HG03432 (cell line): ENCODE results near the gene PHF21A.

Experiments
- ATAC-seq: cut with Tn5 transposase; IDR thresholded peaks from one replicate; pipeline ENCODE4 v1.9.1; 2021; ENCODE audit warnings: mild to moderate bottlenecking, moderate library complexity; ENCODE audit not compliant: unreplicated experiment

Gene PHF21A

DNA sequence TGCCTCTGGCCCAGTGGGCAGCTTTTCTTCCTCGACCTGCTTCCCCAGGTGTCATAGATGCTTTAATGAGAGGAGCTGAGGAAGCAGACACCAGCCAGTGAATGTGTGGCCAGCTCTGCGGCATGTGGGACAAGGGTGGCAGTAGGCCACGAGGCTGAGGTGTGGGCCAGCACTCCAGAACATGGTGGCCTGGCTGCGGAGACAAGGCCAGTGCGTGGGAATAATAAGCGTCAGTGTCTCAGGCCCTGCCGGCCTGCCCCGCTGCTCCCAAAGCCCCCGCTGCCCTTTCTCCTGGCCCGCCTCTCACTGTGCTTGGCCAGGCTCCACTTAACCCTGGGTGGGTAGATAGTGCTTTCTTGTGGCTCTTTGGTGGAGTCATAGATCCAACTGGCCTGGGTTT, 233.7 kb downstream of the PHF21A start:
- ATAC-seq = no peak

DNA sequence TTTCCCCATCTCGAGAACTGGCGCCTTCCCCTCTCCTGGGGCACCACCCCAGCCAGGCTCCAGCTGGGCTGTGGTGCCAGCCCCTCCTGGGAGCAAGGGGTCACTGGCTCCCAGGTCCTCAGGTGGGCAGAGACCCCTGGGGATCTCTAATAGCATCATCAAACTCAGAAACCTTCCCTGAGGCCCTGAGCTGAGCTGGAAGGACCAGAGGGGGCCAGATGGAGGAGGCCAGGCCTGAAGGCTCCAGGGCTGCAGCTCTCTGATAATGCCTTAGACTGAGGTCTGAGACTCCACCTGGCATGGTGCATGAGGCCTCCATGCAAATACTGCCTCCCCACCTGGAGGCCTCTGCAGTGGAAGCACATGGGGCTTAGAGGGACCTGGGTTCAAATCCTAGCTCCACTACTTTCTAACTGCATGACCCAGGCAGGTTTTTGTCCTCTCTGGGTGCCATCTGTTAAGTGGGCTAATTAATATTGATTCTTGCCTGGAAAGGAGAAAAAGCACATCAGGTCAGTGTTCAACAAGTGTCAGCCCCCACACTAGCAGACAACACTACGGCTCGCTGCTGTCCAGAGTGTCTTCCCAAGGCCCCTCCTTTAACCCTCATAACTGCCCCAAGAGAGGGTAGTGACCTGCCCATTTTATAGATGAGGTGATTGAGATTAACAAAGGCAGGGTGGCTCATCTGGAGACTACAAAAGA, 234.3 kb downstream of the PHF21A start:
- no peak for ATAC-seq

DNA sequence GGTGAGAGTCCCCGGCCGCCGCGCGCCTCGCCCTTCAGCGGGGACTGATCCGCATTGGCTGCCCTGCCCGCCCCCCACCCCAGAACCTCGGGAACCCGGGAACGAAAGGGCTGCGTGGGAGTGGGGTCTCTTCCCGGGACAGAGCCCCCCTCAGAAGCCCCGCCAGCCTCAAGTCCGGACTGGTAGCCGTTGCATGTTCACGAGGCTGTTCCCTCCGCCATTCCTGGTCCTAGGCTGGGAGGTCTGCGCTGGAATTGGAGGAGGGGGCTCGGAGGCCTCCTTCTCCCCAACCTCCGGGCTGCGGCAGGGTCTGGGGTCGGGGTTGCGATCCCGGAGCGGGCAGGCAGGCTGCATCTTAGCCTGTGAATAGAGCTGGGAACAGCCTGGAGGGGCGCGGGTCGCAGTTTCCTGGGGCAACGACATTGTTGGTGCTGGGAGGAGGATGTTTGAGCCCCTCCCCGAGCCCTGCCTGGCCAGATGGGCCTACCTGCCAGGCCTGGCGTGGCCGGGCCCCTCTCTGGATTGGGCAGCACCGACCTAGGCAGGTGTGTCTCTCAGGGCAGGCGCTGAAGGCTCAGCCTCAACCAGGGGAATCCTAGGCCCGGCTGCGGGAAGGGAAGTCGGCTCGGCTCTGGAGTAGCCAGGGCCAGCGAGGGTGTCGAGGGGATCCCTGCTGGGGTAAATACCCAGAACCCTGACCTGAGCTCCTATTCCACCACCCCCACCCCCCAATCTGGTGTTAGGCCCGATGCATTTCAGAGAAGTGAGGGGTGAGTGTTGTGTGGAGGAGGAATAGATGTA, 235.1 kb downstream of the PHF21A start:
- no peak for ATAC-seq

DNA sequence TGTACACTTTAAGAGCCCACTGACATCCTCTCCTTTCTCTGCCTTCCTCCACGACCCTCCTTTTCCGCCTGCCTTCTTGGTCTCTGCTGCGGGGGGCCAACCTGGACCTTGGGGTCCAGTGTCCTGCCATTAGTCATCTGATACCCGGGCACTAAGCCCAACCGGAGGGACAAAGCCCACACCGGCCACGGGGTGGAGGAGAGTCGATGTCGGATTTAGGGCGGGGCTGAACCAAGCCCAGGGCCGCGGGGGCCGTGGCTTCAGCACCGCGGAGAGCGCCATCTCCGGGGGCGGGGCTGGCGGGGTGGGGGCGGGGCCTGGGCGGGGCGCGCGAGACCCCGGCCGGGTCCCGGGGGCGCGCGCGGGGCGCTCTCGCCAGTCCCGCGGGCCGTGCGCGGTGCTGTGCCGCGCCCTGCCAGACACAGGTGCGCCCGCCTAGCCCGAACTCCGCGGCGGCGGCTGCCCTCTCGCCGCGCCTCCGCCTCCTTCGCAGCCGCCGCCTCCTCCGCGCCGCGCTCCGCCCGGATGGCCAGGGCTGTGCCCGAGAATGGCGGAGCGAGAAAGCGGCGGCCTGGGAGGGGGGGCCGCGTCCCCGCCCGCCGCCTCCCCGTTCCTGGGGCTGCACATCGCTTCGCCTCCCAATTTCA, 235.9 kb downstream of the PHF21A start, which contains the start of gene MAPK8IP1:
Gene MAPK8IP1, plus strand, starts transcription at position 378 of the 647 bp plus-strand sequence. Its CDS starts 170 bp downstream, at position 548.
- ATAC-seq = peak; percentile 69

DNA sequence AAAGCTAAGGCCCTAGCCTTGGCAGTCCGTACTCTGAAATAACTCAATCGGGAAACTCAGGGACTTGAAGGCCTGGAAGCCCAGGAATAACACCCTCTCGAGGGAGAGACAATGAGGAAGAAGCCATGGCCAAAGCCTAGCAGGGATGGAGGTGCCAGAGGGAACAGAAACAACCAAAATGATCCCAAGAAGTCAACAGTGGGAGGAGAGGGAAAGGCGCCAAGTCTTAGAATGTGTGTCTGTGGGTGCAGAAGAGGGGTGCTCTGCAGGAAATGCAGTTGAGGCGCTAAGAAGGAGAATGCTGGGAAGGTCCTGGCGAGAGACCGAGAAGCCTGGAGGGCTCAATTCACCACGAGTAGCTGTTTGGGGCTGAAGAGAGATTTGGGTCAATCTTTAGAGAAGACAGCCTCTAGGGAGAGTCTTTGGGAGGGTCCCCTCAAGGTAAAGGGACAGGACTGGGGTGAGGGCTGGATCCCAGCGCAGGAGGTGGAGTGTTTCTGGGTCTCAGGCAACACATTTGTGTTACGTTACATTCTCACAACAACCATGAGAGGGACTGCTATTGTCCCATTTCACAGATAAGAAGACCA, 236.6 kb downstream of the PHF21A start:
- ATAC-seq = no peak
